Smooth muscle cell (in vitro differentiated cells): ENCODE data around the gene NOX5. TPM values are rescaled to one million over a fixed set of nuclear protein-coding genes. Genes with fewer than 3 reads are reported as not detected.

Experiments
- DNase-seq: peaks from one replicate; lab custom pipeline; 2025; ENCODE audit not compliant: unreplicated experiment; lab: John Stamatoyannopoulos, UW
- H2AFZ ChIP-seq: fragments of 200-600 bp; sonication (generic); 2 replicates; pipeline ENCODE4 v1.6.0; 2016; ENCODE audit warnings: antibody characterized with exemption, low read depth, mild to moderate bottlenecking
- H3F3A ChIP-seq: fragments of 200-600 bp; sonication (generic); 2 replicates; pipeline ENCODE4 v1.6.0; 2017; ENCODE audit warnings: antibody characterized with exemption, low read depth
- H3K27ac ChIP-seq: fragments of 200-600 bp; sonication (generic); 2 replicates; pipeline ENCODE4 v1.5.1; 2016; ENCODE audit warnings: low read depth, mild to moderate bottlenecking
- H3K27me3 ChIP-seq: fragments of 200-600 bp; sonication (generic); 2 replicates; pipeline ENCODE4 v1.6.1; 2016; ENCODE audit warnings: low read depth, mild to moderate bottlenecking
- H3K36me3 ChIP-seq: fragments of 200-600 bp; sonication (generic); 2 replicates; pipeline ENCODE4 v1.5.1; 2016; ENCODE audit warnings: low read depth
- H3K4me1 ChIP-seq: fragments of 200-600 bp; sonication (generic); 2 replicates; pipeline ENCODE4 v1.5.1; 2016; ENCODE audit warnings: low read depth
- H3K4me2 ChIP-seq: fragments of 200-600 bp; sonication (generic); 2 replicates; pipeline ENCODE4 v1.6.0; 2016; ENCODE audit warnings: mild to moderate bottlenecking
- H3K4me3 ChIP-seq: fragments of 200-600 bp; sonication (generic); 2 replicates; pipeline ENCODE4 v1.5.1; 2016; ENCODE audit warnings: mild to moderate bottlenecking
- H3K79me2 ChIP-seq: fragments of 200-600 bp; sonication (generic); 2 replicates; pipeline ENCODE4 v1.6.0; 2016; ENCODE audit warnings: low read depth, mild to moderate bottlenecking
- H3K9ac ChIP-seq: fragments of 200-600 bp; sonication (generic); 2 replicates; pipeline ENCODE4 v1.6.0; 2016; ENCODE audit warnings: low read depth
- H3K9me3 ChIP-seq: fragments of 200-600 bp; sonication (generic); replicated peaks from 2 replicates; pipeline ENCODE4 v1.5.1; 2016; ENCODE audit warnings: low read depth
- H4K20me1 ChIP-seq: fragments of 200-600 bp; sonication (generic); 2 replicates; pipeline ENCODE4 v1.6.0; 2016; ENCODE audit warnings: low read depth
- CTCF ChIP-seq: fragments of 200-600 bp; sonication (generic); IDR thresholded peaks from 2 replicates; pipeline ENCODE4 v1.5.1; 2017; ENCODE audit warnings: borderline replicate concordance, mild to moderate bottlenecking, antibody characterized with exemption; ENCODE audit not compliant: insufficient read depth, poor library complexity, severe bottlenecking
- WGBS: methylation state at CpG from one replicate; pipeline ENCODE4 v1.1.7; 2016; ENCODE audit warnings: low lambda C conversion rate; 5-methylcytosine and 5-hydroxymethylcytosine counted together
- polyA plus RNA-seq: library from polyadenylated mRNA; unstranded; fragments of >200 nt; fragmentation: Nextera tagmentation; extraction: Ambion mirVana; gene quantifications from 2 replicates; pipeline ENCODE4 v1.2.1, GENCODE V29; 2016
- total RNA-seq: library from RNA; depleted of rRNA; stranded (reverse); fragments of >200 nt; gene quantifications from 2 replicates; pipeline ENCODE4 v1.2.3, GENCODE V29; 2014

NOX5 gene
- total and polyA plus RNA-seq, 2 experiments from 2014 or later, result 0.16 to 0.22 TPM

GRCh38 chr15:68986322-68986721 lies 28.2 kb upstream of the NOX5 start:
- H4K20me1 ChIP-seq, result no peaks in the 10 kb centered on the region
- no peaks in the 10 kb centered on the region for H3K79me2 ChIP-seq
- H3K9ac ChIP-seq, result no peak overlapping the region
- H3K4me1 ChIP-seq, result peaks cover 3% of the 10 kb centered on the region
- no peaks in the 10 kb centered on the region for H3K9me3 ChIP-seq
- H3K4me3 ChIP-seq, result no peak overlapping the region
- no peak for TF ChIP-seq CTCF
- peaks cover 11% of the 10 kb centered on the region for H3F3A ChIP-seq
- H3K27ac ChIP-seq, result no peak overlapping the region
- H3K27me3 ChIP-seq, result no peaks in the 10 kb centered on the region
- H2AFZ ChIP-seq, result no peak overlapping the region
- no peak overlapping the region for H3K4me2 ChIP-seq
- WGBS, result 94% methylated on average over 5 of the region's 5 CpGs
- DNase-seq, result no peak
- H3K36me3 ChIP-seq, result no peaks in the 10 kb centered on the region

DNA sequence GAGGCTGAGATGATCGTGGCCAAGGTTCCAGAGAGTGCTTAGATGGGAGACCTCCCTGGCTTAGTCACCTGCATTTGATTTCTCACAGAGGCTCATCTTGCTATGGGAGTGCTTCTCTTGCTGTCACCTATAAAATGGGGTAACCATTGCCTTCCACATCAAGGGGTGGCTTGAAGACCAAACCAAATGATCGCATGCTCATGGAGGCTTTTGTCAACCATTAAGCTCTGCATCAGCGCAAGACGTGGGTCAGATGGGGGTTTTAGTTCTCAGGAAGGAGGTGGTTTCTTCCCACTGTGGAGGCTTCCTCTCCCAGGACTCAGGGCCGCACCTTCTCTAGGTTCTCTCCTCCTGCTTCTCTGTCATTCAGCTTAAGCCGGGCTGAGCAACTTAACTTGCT lies 27.4 kb upstream of the NOX5 start:
- no peak overlapping the region for H3K9ac ChIP-seq
- no peak overlapping the region for H3K27ac ChIP-seq
- H3K4me3 ChIP-seq, result no peak overlapping the region
- no peaks in the 10 kb centered on the region for H3K79me2 ChIP-seq
- H3F3A ChIP-seq, result peaks cover 14% of the 10 kb centered on the region
- no peaks in the 10 kb centered on the region for H3K36me3 ChIP-seq
- no peaks in the 10 kb centered on the region for H3K9me3 ChIP-seq
- H3K4me2 ChIP-seq, result no peak overlapping the region
- H2AFZ ChIP-seq, result no peak overlapping the region
- no peaks in the 10 kb centered on the region for H4K20me1 ChIP-seq
- DNase-seq, result no peak
- peaks cover 3% of the 10 kb centered on the region for H3K4me1 ChIP-seq
- TF ChIP-seq CTCF, result no peak
- WGBS, result 94% methylated on average over 6 of the region's 6 CpGs
- H3K27me3 ChIP-seq, result no peaks in the 10 kb centered on the region

DNA sequence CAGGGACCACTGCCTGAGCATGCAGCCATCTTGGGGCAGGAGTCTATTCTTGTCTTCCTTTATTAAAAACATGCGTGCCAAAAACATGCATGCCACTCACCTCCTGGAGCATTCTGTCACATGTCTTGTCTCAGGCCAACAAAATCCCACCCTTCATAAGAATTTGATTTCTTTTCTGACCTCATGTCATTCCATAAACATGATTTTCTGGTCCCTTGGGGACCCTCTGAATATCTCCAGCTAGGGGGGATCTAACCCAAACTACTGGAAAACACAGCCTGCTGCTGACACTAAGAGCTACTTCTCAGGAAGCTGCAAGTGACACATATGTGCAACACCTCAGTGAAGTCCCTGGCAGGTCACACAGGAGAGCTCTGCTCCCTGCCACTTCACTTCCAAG lies 26.8 kb upstream of the NOX5 start:
- no peak for TF ChIP-seq CTCF
- H3F3A ChIP-seq, result peaks cover 17% of the 10 kb centered on the region
- no peaks in the 10 kb centered on the region for H3K36me3 ChIP-seq
- DNase-seq, result no peak
- no peaks in the 10 kb centered on the region for H3K27me3 ChIP-seq
- no peak overlapping the region for H3K9ac ChIP-seq
- no peaks in the 10 kb centered on the region for H3K9me3 ChIP-seq
- H3K79me2 ChIP-seq, result no peaks in the 10 kb centered on the region
- no peak overlapping the region for H3K27ac ChIP-seq
- 0% methylated on average over 1 of the region's 1 CpG for WGBS
- no peaks in the 10 kb centered on the region for H4K20me1 ChIP-seq
- no peak overlapping the region for H3K4me2 ChIP-seq
- no peak overlapping the region for H2AFZ ChIP-seq
- H3K4me1 ChIP-seq, result peaks cover 3% of the 10 kb centered on the region
- H3K4me3 ChIP-seq, result no peak overlapping the region

- no peak overlapping the region for H3K4me2 ChIP-seq
- no peaks in the 10 kb centered on the region for H4K20me1 ChIP-seq
- H3F3A ChIP-seq, result peaks cover 22% of the 10 kb centered on the region
- no peaks in the 10 kb centered on the region for H3K4me1 ChIP-seq
- no peak for DNase-seq
- H3K9me3 ChIP-seq, result no peaks in the 10 kb centered on the region
- H3K4me3 ChIP-seq, result no peak overlapping the region
- WGBS, result 84% methylated on average over 2 of the region's 2 CpGs
- H3K36me3 ChIP-seq, result no peaks in the 10 kb centered on the region
- TF ChIP-seq CTCF, result no peak
- H3K27me3 ChIP-seq, result no peaks in the 10 kb centered on the region
- H2AFZ ChIP-seq, result no peak overlapping the region
- no peaks in the 10 kb centered on the region for H3K79me2 ChIP-seq
- H3K9ac ChIP-seq, result no peak overlapping the region
- H3K27ac ChIP-seq, result no peak overlapping the region
Measured at GRCh38 chr15:68989541-68990230, 24.8 kb upstream of the NOX5 start.
